HEK293 (cell line): Measurements from ENCODE around the gene ZNF521.

Experiments
- CTCF ChIA-PET: fragments of 350-600 bp; formaldehyde crosslinking; extraction: SDS; loops from one replicate; lab custom pipeline; 2021; ENCODE audit warnings: antibody characterized with exemption; lab: Yijun Ruan, JAX
- POLR2A ChIA-PET: fragments of 300-600 bp; formaldehyde crosslinking; extraction: SDS; loops from one replicate; lab custom pipeline; 2020; ENCODE audit warnings: antibody characterized with exemption, inconsistent platforms; lab: Yijun Ruan, JAX
- H3K27ac ChIP-seq: fragments of 200-500 bp; sonication (Bioruptor generic); 2 replicates; pipeline ENCODE4 v1.5.1; 2014; ENCODE audit warnings: low read depth, low read length, control low read depth, inconsistent platforms; ENCODE audit errors: extremely low read depth
- H3K36me3 ChIP-seq, 2 experiments: fragments of 200-500 bp in 1 of 2; sonication (Bioruptor generic) in 1 of 2; 1 replicate in 1 of 2; 2 replicates in 1 of 2; pipeline ENCODE4 v1.5.1; 2014 to 2017; ENCODE audit warnings: inconsistent platforms in 2 of 2, low read length in 2 of 2; ENCODE audit not compliant: control insufficient read depth in 2 of 2, insufficient read depth in 1 of 2
- H3K4me1 ChIP-seq: fragments of 200-500 bp; sonication (Bioruptor generic); 2 replicates; pipeline ENCODE4 v1.5.1; 2014; ENCODE audit warnings: mild to moderate bottlenecking, low read length, inconsistent platforms; ENCODE audit not compliant: control insufficient read depth, insufficient read depth
- H3K4me3 ChIP-seq: 2 replicates; pipeline ENCODE4 v1.5.1; 2011; ENCODE audit warnings: low read depth, mild to moderate bottlenecking, control low read depth, low read length, moderate library complexity
- H3K9me3 ChIP-seq: fragments of 200-500 bp; sonication (Bioruptor generic); 2 replicates; pipeline ENCODE4 v1.5.1; 2014; ENCODE audit warnings: low read depth, low read length, inconsistent platforms; ENCODE audit not compliant: control insufficient read depth, insufficient read depth
- AEBP2 ChIP-seq: fragments of 450-650 bp; formaldehyde crosslinking; IDR thresholded peaks from 2 replicates; pipeline ENCODE4 v1.5.1; 2016; ENCODE audit warnings: missing biosample characterization, missing genetic modification characterization, borderline replicate concordance
- MEIS1 ChIP-seq: sonication (generic); formaldehyde crosslinking; IDR thresholded peaks from 2 replicates; pipeline ENCODE4 v1.8.1; 2022; ENCODE audit warnings: missing genetic modification reagents, mild to moderate bottlenecking, borderline replicate concordance
- REPIN1 ChIP-seq: fragments of 450-650 bp; formaldehyde crosslinking; IDR thresholded peaks from 2 replicates; pipeline ENCODE4 v1.5.1; 2017; ENCODE audit warnings: missing biosample characterization, missing genetic modification characterization, low read depth
- YY1 ChIP-seq: fragments of 450-650 bp; formaldehyde crosslinking; IDR thresholded peaks from 2 replicates; pipeline ENCODE4 v1.5.1; 2018; ENCODE audit warnings: missing biosample characterization, missing genetic modification characterization
- ZBTB1 ChIP-seq: fragments of 450-650 bp; formaldehyde crosslinking; IDR thresholded peaks from 2 replicates; pipeline ENCODE4 v1.5.1; 2016; ENCODE audit warnings: missing biosample characterization, missing genetic modification characterization
- ZBTB7A ChIP-seq: fragments of 450-650 bp; formaldehyde crosslinking; IDR thresholded peaks from 2 replicates; pipeline ENCODE4 v1.5.1; 2016; ENCODE audit warnings: low read depth, missing biosample characterization, missing genetic modification characterization
- ZIC2 ChIP-seq: fragments of 450-650 bp; formaldehyde crosslinking; IDR thresholded peaks from 2 replicates; pipeline ENCODE4 v1.5.1; 2016; ENCODE audit warnings: missing biosample characterization, missing genetic modification characterization
- ZNF16 ChIP-seq: fragments of 450-650 bp; formaldehyde crosslinking; IDR thresholded peaks from 2 replicates; pipeline ENCODE4 v1.5.1; 2016; ENCODE audit warnings: low read depth, missing biosample characterization, missing genetic modification characterization
- ZNF350 ChIP-seq: fragments of 450-650 bp; formaldehyde crosslinking; IDR thresholded peaks from 2 replicates; pipeline ENCODE4 v1.5.0; 2017; ENCODE audit warnings: missing biosample characterization, mild to moderate bottlenecking, missing genetic modification characterization
- ZNF354C ChIP-seq: fragments of 450-650 bp; formaldehyde crosslinking; IDR thresholded peaks from 2 replicates; pipeline ENCODE4 v1.5.1; 2016; ENCODE audit warnings: missing biosample characterization, missing genetic modification characterization, low read depth, borderline replicate concordance
- ZNF560 ChIP-seq: fragments of 450-650 bp; formaldehyde crosslinking; IDR thresholded peaks from 2 replicates; pipeline ENCODE4 v1.5.1; 2017; ENCODE audit warnings: missing biosample characterization, missing genetic modification characterization, borderline replicate concordance
- ZNF701 ChIP-seq: fragments of 450-650 bp; formaldehyde crosslinking; IDR thresholded peaks from 2 replicates; pipeline ENCODE4 v1.5.1; 2016; ENCODE audit warnings: missing biosample characterization, missing genetic modification characterization
- ZNF747 ChIP-seq: fragments of 450-650 bp; formaldehyde crosslinking; IDR thresholded peaks from 2 replicates; pipeline ENCODE4 v1.5.1; 2016; ENCODE audit warnings: missing biosample characterization, missing genetic modification characterization
- ZNF76 ChIP-seq: fragments of 450-650 bp; formaldehyde crosslinking; IDR thresholded peaks from 2 replicates; pipeline ENCODE4; 2016; ENCODE audit warnings: low read depth, missing biosample characterization, missing genetic modification characterization, borderline replicate concordance
- ZNF777 ChIP-seq: fragments of 450-650 bp; formaldehyde crosslinking; IDR thresholded peaks from 2 replicates; pipeline ENCODE4 v1.5.1; 2017; ENCODE audit warnings: missing biosample characterization, missing genetic modification characterization, borderline replicate concordance
- ZSCAN23 ChIP-seq: fragments of 450-650 bp; formaldehyde crosslinking; IDR thresholded peaks from 2 replicates; pipeline ENCODE4 v1.5.1; 2016; ENCODE audit warnings: missing biosample characterization, missing genetic modification characterization
- ZSCAN30 ChIP-seq: fragments of 450-650 bp; IDR thresholded peaks from 2 replicates; pipeline ENCODE4 v1.5.1; 2018; ENCODE audit warnings: missing biosample characterization, mild to moderate bottlenecking, missing genetic modification characterization, moderate library complexity
- TF ChIP-seq, protein P1 (sequence below): fragments of 450-650 bp; formaldehyde crosslinking; IDR thresholded peaks from 2 replicates; pipeline ENCODE4 v1.5.1; 2017; ENCODE audit warnings: missing biosample characterization, missing genetic modification characterization
- TF ChIP-seq, protein P2 (sequence below): fragments of 450-650 bp; formaldehyde crosslinking; IDR thresholded peaks from 2 replicates; pipeline ENCODE4 v1.5.1; 2016; ENCODE audit warnings: missing biosample characterization, missing genetic modification characterization
- TF ChIP-seq, protein P3 (sequence below): fragments of 450-650 bp; formaldehyde crosslinking; IDR thresholded peaks from 2 replicates; pipeline ENCODE4 v1.5.1; 2016; ENCODE audit warnings: missing biosample characterization, missing genetic modification characterization
- TF ChIP-seq, protein P4 (sequence below): fragments of 450-650 bp; formaldehyde crosslinking; IDR thresholded peaks from 2 replicates; pipeline ENCODE4 v1.5.1; 2016; ENCODE audit warnings: missing biosample characterization, missing genetic modification characterization

Gene ZNF521

DNA sequence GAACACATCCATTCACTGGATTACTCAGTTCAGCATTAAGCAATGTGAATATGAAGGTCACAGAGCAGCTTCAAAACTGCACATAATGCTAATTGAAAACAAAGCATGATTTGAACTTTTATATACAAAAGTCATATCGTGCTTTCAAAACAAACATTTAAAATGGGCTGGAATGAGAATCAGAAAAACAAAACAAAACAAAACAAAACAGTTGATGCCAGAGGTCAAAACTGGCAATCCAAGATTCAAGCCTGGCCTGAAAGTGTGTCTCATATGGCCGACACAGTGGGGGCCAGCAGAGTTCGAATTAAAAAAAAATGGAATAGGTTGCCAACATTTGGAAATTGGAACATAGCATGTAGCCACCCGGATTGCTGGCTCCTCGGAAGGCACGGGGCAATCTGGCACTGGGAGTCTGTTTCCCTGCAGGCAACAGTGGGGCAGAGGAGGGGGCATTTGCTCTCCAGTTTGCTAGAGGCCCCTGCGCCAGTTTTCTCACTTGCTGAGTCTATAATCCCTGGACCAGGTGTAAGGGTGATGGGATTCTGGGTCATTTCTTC, 294.4 kb downstream of the ZNF521 start:
- Histone ChIP-seq H3K9me3 (no peaks in the 10 kb centered on the region), H3K36me3 (no peaks in the 10 kb centered on the region), H3K4me3 (no peak overlapping the region), H3K4me1 (no peaks in the 10 kb centered on the region), H3K27ac (no peak overlapping the region)
- TF ChIP-seq AEBP2 (tag by site-specific recombination): no peak
- CTCF ChIA-PET: interaction anchor here (0.5 kb wide), 1 partner anchor 173 kb away, joined by 3 read pairs; no protein-coding TSS in a partner anchor
- POLR2A ChIA-PET: no interaction called here

DNA sequence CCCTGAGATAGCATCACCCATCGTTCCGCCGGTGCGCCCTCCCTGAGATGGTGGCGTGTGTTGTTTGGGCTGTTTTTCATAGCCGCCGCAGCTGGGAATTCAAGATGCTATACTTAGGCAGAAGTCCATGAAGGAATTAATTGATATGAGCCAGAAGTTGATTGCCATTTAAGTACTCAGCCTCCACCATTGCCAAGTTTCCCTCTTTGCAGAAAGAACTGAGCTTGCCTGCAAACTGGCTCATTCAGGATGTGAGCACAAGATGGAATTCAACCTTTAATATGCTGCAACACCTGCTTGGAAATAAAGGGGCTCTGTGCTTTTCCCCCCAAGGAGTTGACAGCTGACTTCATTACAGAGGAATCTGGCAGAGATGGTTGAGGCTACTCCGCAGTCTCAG, 295.5 kb downstream of the ZNF521 start:
- POLR2A ChIA-PET: no interaction called here
- TF ChIP-seq ZNF350 (tag by site-specific recombination) (no peak), ZNF701 (tag by site-specific recombination) (no peak), ZSCAN30 (tag by site-specific recombination) (no peak), YY1 (no peak), ZBTB1 (tag by site-specific recombination) (no peak)
- TF ChIP-seq, protein P1, sequence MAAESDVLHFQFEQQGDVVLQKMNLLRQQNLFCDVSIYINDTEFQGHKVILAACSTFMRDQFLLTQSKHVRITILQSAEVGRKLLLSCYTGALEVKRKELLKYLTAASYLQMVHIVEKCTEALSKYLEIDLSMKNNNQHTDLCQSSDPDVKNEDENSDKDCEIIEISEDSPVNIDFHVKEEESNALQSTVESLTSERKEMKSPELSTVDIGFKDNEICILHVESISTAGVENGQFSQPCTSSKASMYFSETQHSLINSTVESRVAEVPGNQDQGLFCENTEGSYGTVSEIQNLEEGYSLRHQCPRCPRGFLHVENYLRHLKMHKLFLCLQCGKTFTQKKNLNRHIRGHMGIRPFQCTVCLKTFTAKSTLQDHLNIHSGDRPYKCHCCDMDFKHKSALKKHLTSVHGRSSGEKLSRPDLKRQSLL (tag by site-specific recombination): no peak

DNA sequence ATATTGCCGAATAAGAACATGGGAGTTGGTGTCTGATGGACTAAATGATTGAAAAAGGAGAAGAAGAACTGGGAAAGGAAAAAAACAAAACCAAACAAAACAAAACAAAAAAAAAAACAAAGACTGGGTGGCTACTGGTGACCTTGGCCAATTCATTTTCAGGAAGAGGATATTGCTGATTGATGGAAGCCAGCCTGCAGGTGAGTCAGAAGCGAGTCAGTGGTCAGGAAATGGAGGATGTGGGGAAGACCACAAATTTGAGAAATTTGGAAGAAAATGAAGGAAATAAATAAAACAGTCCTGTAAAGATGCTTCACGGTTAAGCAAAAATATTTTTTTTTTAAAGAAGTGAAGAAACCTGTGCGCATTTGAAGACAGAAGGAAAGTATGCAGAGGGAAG, 296.9 kb downstream of the ZNF521 start:
- ChIA-PET CTCF (no interaction called here), POLR2A (no interaction called here)
- H3K9me3 ChIP-seq: no peaks in the 10 kb centered on the region
- H3K27ac ChIP-seq: no peak overlapping the region
- H3K36me3 ChIP-seq: no peaks in the 10 kb centered on the region
- no peaks in the 10 kb centered on the region for H3K4me1 ChIP-seq
- no peak overlapping the region for H3K4me3 ChIP-seq
- TF ChIP-seq, protein P2, sequence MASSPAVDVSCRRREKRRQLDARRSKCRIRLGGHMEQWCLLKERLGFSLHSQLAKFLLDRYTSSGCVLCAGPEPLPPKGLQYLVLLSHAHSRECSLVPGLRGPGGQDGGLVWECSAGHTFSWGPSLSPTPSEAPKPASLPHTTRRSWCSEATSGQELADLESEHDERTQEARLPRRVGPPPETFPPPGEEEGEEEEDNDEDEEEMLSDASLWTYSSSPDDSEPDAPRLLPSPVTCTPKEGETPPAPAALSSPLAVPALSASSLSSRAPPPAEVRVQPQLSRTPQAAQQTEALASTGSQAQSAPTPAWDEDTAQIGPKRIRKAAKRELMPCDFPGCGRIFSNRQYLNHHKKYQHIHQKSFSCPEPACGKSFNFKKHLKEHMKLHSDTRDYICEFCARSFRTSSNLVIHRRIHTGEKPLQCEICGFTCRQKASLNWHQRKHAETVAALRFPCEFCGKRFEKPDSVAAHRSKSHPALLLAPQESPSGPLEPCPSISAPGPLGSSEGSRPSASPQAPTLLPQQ: no peak
- TF ChIP-seq, protein P3, sequence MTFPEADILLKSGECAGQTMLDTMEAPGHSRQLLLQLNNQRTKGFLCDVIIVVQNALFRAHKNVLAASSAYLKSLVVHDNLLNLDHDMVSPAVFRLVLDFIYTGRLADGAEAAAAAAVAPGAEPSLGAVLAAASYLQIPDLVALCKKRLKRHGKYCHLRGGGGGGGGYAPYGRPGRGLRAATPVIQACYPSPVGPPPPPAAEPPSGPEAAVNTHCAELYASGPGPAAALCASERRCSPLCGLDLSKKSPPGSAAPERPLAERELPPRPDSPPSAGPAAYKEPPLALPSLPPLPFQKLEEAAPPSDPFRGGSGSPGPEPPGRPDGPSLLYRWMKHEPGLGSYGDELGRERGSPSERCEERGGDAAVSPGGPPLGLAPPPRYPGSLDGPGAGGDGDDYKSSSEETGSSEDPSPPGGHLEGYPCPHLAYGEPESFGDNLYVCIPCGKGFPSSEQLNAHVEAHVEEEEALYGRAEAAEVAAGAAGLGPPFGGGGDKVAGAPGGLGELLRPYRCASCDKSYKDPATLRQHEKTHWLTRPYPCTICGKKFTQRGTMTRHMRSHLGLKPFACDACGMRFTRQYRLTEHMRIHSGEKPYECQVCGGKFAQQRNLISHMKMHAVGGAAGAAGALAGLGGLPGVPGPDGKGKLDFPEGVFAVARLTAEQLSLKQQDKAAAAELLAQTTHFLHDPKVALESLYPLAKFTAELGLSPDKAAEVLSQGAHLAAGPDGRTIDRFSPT (tag by site-specific recombination): no peak
- no peak for TF ChIP-seq ZIC2
- no peak for TF ChIP-seq ZNF560 (tag by site-specific recombination)
- TF ChIP-seq ZBTB7A (tag by site-specific recombination): no peak
- TF ChIP-seq ZNF354C (tag by site-specific recombination): no peak
- TF ChIP-seq ZNF777: no peak
- TF ChIP-seq ZSCAN23: no peak
- TF ChIP-seq ZNF747: no peak
- TF ChIP-seq REPIN1 (tag by site-specific recombination): no peak
- TF ChIP-seq, protein P4, sequence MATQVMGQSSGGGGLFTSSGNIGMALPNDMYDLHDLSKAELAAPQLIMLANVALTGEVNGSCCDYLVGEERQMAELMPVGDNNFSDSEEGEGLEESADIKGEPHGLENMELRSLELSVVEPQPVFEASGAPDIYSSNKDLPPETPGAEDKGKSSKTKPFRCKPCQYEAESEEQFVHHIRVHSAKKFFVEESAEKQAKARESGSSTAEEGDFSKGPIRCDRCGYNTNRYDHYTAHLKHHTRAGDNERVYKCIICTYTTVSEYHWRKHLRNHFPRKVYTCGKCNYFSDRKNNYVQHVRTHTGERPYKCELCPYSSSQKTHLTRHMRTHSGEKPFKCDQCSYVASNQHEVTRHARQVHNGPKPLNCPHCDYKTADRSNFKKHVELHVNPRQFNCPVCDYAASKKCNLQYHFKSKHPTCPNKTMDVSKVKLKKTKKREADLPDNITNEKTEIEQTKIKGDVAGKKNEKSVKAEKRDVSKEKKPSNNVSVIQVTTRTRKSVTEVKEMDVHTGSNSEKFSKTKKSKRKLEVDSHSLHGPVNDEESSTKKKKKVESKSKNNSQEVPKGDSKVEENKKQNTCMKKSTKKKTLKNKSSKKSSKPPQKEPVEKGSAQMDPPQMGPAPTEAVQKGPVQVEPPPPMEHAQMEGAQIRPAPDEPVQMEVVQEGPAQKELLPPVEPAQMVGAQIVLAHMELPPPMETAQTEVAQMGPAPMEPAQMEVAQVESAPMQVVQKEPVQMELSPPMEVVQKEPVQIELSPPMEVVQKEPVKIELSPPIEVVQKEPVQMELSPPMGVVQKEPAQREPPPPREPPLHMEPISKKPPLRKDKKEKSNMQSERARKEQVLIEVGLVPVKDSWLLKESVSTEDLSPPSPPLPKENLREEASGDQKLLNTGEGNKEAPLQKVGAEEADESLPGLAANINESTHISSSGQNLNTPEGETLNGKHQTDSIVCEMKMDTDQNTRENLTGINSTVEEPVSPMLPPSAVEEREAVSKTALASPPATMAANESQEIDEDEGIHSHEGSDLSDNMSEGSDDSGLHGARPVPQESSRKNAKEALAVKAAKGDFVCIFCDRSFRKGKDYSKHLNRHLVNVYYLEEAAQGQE: no peak
- no peak for TF ChIP-seq ZNF16
- TF ChIP-seq ZNF76 (tag by site-specific recombination): no peak
- no peak for TF ChIP-seq MEIS1 (CRISPR knock-in tag)

More for the DNA sequence above, 295.5 kb downstream of the ZNF521 start:
- no peaks in the 10 kb centered on the region for H3K4me1 ChIP-seq
- H3K4me3 ChIP-seq: no peak overlapping the region
- no peaks in the 10 kb centered on the region for H3K9me3 ChIP-seq
- CTCF ChIA-PET: no interaction called here
- H3K27ac ChIP-seq: no peak overlapping the region
- H3K36me3 ChIP-seq: no peaks in the 10 kb centered on the region
